A673 (cell line): Measurements from ENCODE around the gene SMIM45.

Source experiments
- BruUV-seq: library from RNA; stranded (reverse); fragments of 400-500 nt; replicated peaks from 2 replicates; lab custom pipeline; 2021; lab: Mats Ljungman, UMichigan
- CTCF ChIA-PET: fragments of 300-600 bp; sonication (Branson Sonifier 250); formaldehyde crosslinking; loops from one replicate; lab custom pipeline; 2022; ENCODE audit warnings: antibody characterized with exemption; lab: Charles Lee
- POLR2A ChIA-PET: fragments of 300-600 bp; sonication (Branson Sonifier 250); formaldehyde crosslinking; loops from one replicate; lab custom pipeline; 2022; ENCODE audit warnings: antibody characterized with exemption; ENCODE audit not compliant: low non-redundant PET; lab: Charles Lee
- DNase-seq: peaks from one replicate; pipeline ENCODE4 v3.0.0-alpha.2; 2015; ENCODE audit warnings: low spot score
- H3K27ac ChIP-seq: fragments of 200-600 bp; sonication (generic); 2 replicates; pipeline ENCODE4 v1.5.1; 2016; ENCODE audit warnings: mixed run types, low read depth, mild to moderate bottlenecking, mixed read lengths, antibody characterized with exemption, low read length; ENCODE audit not compliant: poor library complexity, severe bottlenecking
- H3K27me3 ChIP-seq: fragments of 200-600 bp; sonication (generic); replicated peaks from 2 replicates; pipeline ENCODE4 v1.6.1; 2017; ENCODE audit warnings: mixed run types, low read depth, mild to moderate bottlenecking, mixed read lengths, antibody characterized with exemption, low read length; ENCODE audit not compliant: insufficient read depth, poor library complexity
- H3K36me3 ChIP-seq: fragments of 200-600 bp; sonication (generic); 2 replicates; pipeline ENCODE4 v1.6.1; 2016; ENCODE audit warnings: mixed run types, mild to moderate bottlenecking, mixed read lengths, antibody characterized with exemption, low read length; ENCODE audit not compliant: insufficient read depth, poor library complexity, severe bottlenecking
- H3K4me1 ChIP-seq: fragments of 200-600 bp; sonication (generic); 2 replicates; pipeline ENCODE4 v1.6.1; 2017; ENCODE audit warnings: mixed run types, mild to moderate bottlenecking, mixed read lengths, antibody characterized with exemption, low read length; ENCODE audit not compliant: insufficient read depth, poor library complexity, severe bottlenecking
- H3K4me3 ChIP-seq: fragments of 200-600 bp; sonication (generic); 2 replicates; pipeline ENCODE4 v1.5.1; 2016; ENCODE audit warnings: low read depth, mixed run types, mild to moderate bottlenecking, mixed read lengths, low read length; ENCODE audit not compliant: poor library complexity, severe bottlenecking
- H3K9me3 ChIP-seq: fragments of 200-600 bp; sonication (generic); 2 replicates; pipeline ENCODE4 v1.6.1; 2016; ENCODE audit warnings: mixed run types, low read depth, mild to moderate bottlenecking, mixed read lengths, antibody characterized with exemption, low read length; ENCODE audit not compliant: poor library complexity, severe bottlenecking
- EZH2 ChIP-seq: fragments of 200-600 bp; sonication (generic); IDR thresholded peaks from 2 replicates; pipeline ENCODE4 v1.6.1; 2017; ENCODE audit warnings: borderline replicate concordance, low read depth, mild to moderate bottlenecking, mixed read lengths, antibody characterized with exemption, low read length; ENCODE audit not compliant: poor library complexity, severe bottlenecking
- intact Hi-C: fragments of 100-400 bp; cut with micrococcal nuclease; formaldehyde crosslinking; loops from one replicate; pipeline ENCODE4 v1.10.0; 2022; ENCODE audit not compliant: unreplicated experiment
- TF ChIP-seq, protein P1 (sequence below): fragments of 300-800, 200-600 bp; sonication (generic); conservative IDR thresholded peaks from 2 replicates; pipeline ENCODE4 v1.5.1; 2017; ENCODE audit warnings: low read depth, mild to moderate bottlenecking, antibody characterized with exemption, low read length, moderate library complexity, mixed read lengths

SMIM45 gene

DNA sequence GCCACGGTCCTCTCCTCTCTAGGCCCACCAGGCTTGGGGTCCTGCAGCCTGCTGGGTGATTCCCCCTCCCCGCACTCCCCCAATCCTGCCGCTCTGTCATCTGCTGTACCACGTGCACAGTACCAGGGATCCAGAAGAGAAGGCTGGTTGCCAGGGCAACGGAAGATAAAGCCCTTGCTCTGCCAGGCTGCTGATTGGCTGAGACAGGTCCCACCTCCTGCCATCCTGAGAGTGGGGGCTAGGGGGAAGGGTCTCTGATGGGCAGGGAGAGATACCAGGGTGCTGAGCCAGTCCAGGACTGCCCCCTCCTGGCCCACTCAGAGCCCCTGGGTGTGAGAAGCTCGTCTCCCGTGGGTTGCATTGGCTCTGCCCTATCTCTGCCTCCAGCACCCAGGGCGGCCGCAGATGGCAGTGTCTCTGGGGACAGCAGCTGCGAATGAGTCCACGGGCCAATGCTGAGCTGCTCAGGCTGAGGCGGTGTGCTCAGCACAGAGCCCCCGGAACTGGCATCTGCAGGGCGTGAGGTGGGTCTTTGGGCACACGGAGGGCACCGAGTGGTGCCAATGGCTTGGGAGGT is at the start of gene SMIM45:
TSS of gene SMIM45 (plus strand) at position 253 of the 577 bp plus-strand sequence.
- Histone ChIP-seq H3K4me1 (peaks cover 20% of the 10 kb centered on the region), H3K4me3 (no peak within 1 kb of the TSS), H3K27me3 (no peaks in the 10 kb centered on the region), H3K27ac (no peak within 1 kb of the TSS), H3K36me3 (no peaks in the 10 kb centered on the region), H3K9me3 (no peaks in the 10 kb centered on the region)
- CTCF ChIA-PET = no interaction called here
- BruUV-seq = no TSS peak
- peak; percentile 48 for DNase-seq
- intact Hi-C loops = no loop called here
- POLR2A ChIA-PET = no interaction called here
- TF ChIP-seq, protein P1, sequence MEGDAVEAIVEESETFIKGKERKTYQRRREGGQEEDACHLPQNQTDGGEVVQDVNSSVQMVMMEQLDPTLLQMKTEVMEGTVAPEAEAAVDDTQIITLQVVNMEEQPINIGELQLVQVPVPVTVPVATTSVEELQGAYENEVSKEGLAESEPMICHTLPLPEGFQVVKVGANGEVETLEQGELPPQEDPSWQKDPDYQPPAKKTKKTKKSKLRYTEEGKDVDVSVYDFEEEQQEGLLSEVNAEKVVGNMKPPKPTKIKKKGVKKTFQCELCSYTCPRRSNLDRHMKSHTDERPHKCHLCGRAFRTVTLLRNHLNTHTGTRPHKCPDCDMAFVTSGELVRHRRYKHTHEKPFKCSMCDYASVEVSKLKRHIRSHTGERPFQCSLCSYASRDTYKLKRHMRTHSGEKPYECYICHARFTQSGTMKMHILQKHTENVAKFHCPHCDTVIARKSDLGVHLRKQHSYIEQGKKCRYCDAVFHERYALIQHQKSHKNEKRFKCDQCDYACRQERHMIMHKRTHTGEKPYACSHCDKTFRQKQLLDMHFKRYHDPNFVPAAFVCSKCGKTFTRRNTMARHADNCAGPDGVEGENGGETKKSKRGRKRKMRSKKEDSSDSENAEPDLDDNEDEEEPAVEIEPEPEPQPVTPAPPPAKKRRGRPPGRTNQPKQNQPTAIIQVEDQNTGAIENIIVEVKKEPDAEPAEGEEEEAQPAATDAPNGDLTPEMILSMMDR = no peak
- TF ChIP-seq EZH2 = no peak

DNA sequence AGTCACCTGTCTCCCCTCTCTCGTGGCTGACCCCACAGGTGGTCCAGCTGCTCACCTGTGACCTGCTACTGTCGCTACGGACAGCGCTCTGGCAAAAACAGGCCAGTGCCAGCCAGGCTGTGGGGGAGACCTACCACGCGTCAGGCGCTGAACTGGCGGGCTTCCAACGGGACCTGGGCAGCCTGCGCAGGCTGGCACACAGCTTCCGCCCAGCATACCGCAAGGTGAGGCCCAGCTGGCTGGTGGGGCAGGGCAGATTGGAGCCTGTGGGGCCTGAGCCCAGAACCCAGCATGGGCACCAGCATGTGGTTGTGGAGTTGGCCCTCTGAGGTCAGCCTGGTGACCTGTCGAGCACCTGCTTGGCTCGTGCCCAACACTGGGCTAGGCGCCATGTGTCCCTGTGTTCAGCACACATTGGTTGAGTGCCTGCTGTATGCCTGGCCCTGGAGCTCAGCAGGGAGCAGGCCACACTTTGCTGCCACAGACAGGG is 49.0 kb upstream of the SMIM45 start:
- TF ChIP-seq, protein P1 = no peak
- Histone ChIP-seq H3K9me3 (no peaks in the 10 kb centered on the region), H3K27me3 (no peaks in the 10 kb centered on the region), H3K4me1 (peaks cover 2% of the 10 kb centered on the region), H3K27ac (no peak overlapping the region), H3K4me3 (no peak overlapping the region), H3K36me3 (peaks cover 83% of the 10 kb centered on the region)
- intact Hi-C loops = no loop called here
- ChIA-PET POLR2A (no interaction called here), CTCF (no interaction called here)
- no TSS peak for BruUV-seq
- no peak for DNase-seq

DNA sequence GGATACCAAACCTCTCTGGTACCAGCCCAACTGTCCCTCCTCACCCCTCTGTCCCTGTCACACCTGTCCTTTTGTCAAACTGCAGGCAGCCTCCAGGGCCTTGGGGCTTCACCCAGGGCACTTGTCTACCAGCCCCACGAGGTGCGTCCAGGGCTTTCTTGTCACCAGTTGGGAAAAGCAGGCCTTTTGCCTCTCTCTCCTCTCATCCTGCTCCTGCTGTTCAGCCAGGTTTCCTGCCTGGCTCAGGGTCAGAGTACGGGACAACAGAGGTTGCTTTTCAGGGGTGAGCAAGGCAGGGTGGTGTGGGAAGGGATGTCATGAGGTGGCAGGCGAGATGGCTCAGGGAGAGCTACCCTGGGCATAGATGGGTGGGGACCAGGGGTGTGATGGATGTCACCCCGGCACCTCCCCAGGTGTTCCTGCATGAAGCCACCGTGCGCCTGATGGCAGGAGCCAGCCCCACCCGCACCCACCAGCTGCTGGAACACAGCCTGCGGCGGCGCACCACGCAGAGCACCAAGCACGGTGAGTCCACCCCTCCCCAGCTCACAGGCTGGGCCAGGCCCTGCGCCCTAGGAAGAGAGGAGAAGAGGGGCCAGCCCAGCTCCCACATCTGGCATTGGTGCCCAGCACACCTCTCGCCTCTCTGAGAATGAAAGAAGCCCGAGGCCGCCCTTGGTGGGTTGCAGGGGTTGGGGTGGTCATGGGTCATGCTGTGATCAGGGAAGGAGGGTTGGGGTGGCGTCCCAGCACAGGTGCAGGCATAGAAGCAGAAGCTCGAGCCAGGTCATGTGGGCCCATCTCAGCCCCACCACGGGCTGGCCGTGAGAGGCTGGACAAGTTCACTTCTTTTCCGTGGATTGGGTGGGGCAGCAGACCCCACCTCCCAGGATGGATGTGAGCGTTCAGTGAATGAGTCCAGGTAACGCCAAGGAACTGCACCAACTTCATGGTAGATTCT is 47.2 kb upstream of the SMIM45 start:
- ChIA-PET POLR2A (no interaction called here), CTCF (interaction anchor here (0.7 kb wide), 1 partner anchor 158 kb away, joined by 3 read pairs; no protein-coding TSS in a partner anchor)
- BruUV-seq = no TSS peak
- Histone ChIP-seq H3K9me3 (no peaks in the 10 kb centered on the region), H3K36me3 (peaks cover 66% of the 10 kb centered on the region), H3K4me3 (no peak overlapping the region), H3K27me3 (no peaks in the 10 kb centered on the region), H3K4me1 (peaks cover 7% of the 10 kb centered on the region), H3K27ac (no peak overlapping the region)
- TF ChIP-seq, protein P1 = no peak
- TF ChIP-seq EZH2 = no peak
- intact Hi-C loops = no loop called here
- no peak for DNase-seq
